Measurements from ENCODE around the gene TXK.

GRCh38 chr4:48103483-48104139 is 30.4 kb downstream of the TXK start:
- TF ChIP-seq SRF (IDR thresholded peaks at IDR 0.05; ENCODE audit: low read depth) (no peak), POLR2AphosphoS5 (IDR thresholded peaks at IDR 0.05; ENCODE audit: low read depth, low read length) (no peak), TCF7L2 (IDR thresholded peaks at IDR 0.05; ENCODE audit: borderline replicate concordance, extremely low read depth, insufficient read depth, insufficient read length) (no peak), POLR2A (IDR thresholded peaks at IDR 0.05; ENCODE audit: borderline replicate concordance, extremely low read depth, insufficient read depth, insufficient read length) (no peak)
- TF ChIP-seq, protein P1, sequence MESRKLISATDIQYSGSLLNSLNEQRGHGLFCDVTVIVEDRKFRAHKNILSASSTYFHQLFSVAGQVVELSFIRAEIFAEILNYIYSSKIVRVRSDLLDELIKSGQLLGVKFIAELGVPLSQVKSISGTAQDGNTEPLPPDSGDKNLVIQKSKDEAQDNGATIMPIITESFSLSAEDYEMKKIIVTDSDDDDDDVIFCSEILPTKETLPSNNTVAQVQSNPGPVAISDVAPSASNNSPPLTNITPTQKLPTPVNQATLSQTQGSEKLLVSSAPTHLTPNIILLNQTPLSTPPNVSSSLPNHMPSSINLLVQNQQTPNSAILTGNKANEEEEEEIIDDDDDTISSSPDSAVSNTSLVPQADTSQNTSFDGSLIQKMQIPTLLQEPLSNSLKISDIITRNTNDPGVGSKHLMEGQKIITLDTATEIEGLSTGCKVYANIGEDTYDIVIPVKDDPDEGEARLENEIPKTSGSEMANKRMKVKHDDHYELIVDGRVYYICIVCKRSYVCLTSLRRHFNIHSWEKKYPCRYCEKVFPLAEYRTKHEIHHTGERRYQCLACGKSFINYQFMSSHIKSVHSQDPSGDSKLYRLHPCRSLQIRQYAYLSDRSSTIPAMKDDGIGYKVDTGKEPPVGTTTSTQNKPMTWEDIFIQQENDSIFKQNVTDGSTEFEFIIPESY (IDR thresholded peaks at IDR 0.05; ENCODE audit: extremely low read depth, insufficient replicate concordance, low read length), result no peak
- TF ChIP-seq, protein P2, sequence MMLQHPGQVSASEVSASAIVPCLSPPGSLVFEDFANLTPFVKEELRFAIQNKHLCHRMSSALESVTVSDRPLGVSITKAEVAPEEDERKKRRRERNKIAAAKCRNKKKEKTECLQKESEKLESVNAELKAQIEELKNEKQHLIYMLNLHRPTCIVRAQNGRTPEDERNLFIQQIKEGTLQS (IDR thresholded peaks at IDR 0.05), result no peak
- TF ChIP-seq, protein P3, sequence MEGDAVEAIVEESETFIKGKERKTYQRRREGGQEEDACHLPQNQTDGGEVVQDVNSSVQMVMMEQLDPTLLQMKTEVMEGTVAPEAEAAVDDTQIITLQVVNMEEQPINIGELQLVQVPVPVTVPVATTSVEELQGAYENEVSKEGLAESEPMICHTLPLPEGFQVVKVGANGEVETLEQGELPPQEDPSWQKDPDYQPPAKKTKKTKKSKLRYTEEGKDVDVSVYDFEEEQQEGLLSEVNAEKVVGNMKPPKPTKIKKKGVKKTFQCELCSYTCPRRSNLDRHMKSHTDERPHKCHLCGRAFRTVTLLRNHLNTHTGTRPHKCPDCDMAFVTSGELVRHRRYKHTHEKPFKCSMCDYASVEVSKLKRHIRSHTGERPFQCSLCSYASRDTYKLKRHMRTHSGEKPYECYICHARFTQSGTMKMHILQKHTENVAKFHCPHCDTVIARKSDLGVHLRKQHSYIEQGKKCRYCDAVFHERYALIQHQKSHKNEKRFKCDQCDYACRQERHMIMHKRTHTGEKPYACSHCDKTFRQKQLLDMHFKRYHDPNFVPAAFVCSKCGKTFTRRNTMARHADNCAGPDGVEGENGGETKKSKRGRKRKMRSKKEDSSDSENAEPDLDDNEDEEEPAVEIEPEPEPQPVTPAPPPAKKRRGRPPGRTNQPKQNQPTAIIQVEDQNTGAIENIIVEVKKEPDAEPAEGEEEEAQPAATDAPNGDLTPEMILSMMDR (IDR thresholded peaks at IDR 0.05 in 2 of 3, conservative IDR thresholded peaks at IDR 0.05 in 1 of 3; ENCODE audit: borderline replicate concordance in 1 of 3, insufficient read depth in 1 of 3, low read depth in 2 of 3, low read length in 2 of 3), result no peak

Measured in HCT116 (cell line).